ENCODE results near the gene NBPF19.
A peak's percentile ranks its signal among the peaks of the same experiment; 100 is the strongest.
"Not testable (repeated sequence)": the region's sequence is repeated elsewhere in the genome, so short reads cannot be mapped to it uniquely, and the experiment has no call there.

NBPF19 gene

GRCh38 chr1:149474745-149475144 is at the start of gene NBPF19:
Gene NBPF19 (plus strand): TSS chr1:149475045. CDS start chr1:149475933, 888 bp downstream.
- not testable (repeated sequence) for DNase-seq (ENCODE audit: low spot score)

- DNase-seq (ENCODE audit: low spot score) = not testable (repeated sequence)
Observed at GRCh38 chr1:149428317-149428716, 46.5 kb upstream of the NBPF19 start.

- peak; percentile 49 for DNase-seq (ENCODE audit: low spot score)
Observed at GRCh38 chr1:149445451-149445850, 29.4 kb upstream of the NBPF19 start.

- DNase-seq (ENCODE audit: low spot score) = not testable (repeated sequence)
Observed at GRCh38 chr1:149452196-149452595, 22.6 kb upstream of the NBPF19 start.

- DNase-seq (ENCODE audit: low spot score) = not testable (repeated sequence)
Observed at GRCh38 chr1:149452652-149453051, 22.2 kb upstream of the NBPF19 start.

- DNase-seq (ENCODE audit: low spot score) = peak; percentile 21
Observed at GRCh38 chr1:149558350-149558825, 83.5 kb downstream of the NBPF19 start.

GRCh38 chr1:149561806-149562205 is 87.0 kb downstream of the NBPF19 start:
- DNase-seq (ENCODE audit: low spot score) = not testable (repeated sequence)

- DNase-seq (ENCODE audit: low spot score) = not testable (repeated sequence)
Observed at GRCh38 chr1:149565485-149565884, 90.6 kb downstream of the NBPF19 start.

GRCh38 chr1:149572763-149573162 is 97.9 kb downstream of the NBPF19 start:
- not testable (repeated sequence) for DNase-seq (ENCODE audit: low spot score)

- DNase-seq (ENCODE audit: low spot score) = not testable (repeated sequence)
Observed at GRCh38 chr1:149585592-149585991, 110.7 kb downstream of the NBPF19 start.
